ENCODE data around the gene LONP1. TPM values are rescaled to one million over a fixed set of nuclear protein-coding genes. Genes with fewer than 3 reads are reported as not detected.

LONP1 gene
- total and polyA plus RNA-seq, 2 of the 8 experiments (the other 6 are each of a cell fraction or from before 2014, with no cell fraction given), result 98.1 to 117 TPM

GRCh38 chr19:5677136-5677535 lies 42.8 kb downstream of the LONP1 start (continued):
- TF ChIP-seq CHD7 (IDR thresholded peaks at IDR 0.05; ENCODE audit: insufficient replicate concordance, low read length) (no peak), POLR2A (IDR thresholded peaks at IDR 0.05; ENCODE audit: control extremely low read depth in 1 of 2, low read depth in 2 of 2, low read length in 2 of 2) (no peak), YY1 (IDR thresholded peaks at IDR 0.05; ENCODE audit: low read depth, low read length) (no peak), HDAC2 (IDR thresholded peaks at IDR 0.05; ENCODE audit: borderline replicate concordance in 1 of 2, low read depth in 2 of 2, low read length in 2 of 2) (no peak), E2F6 (IDR thresholded peaks at IDR 0.05) (no peak)

Measured in H1 (cell line).